HepG2 (cell line): ENCODE results near the gene SAPCD1. TPM values are rescaled to one million over a fixed set of nuclear protein-coding genes. Genes with fewer than 3 reads are reported as not detected.

Source experiments
- ATM ChIP-seq: fragments of 450-650 bp; IDR thresholded peaks from 2 replicates; pipeline ENCODE4 v1.7.1; 2017; ENCODE audit warnings: mild to moderate bottlenecking, borderline replicate concordance
- ETV6 ChIP-seq: sonication (generic); formaldehyde crosslinking; conservative IDR thresholded peaks from 2 replicates; pipeline ENCODE4 v1.4.0; 2020; ENCODE audit warnings: missing genetic modification reagents
- GFI1 ChIP-seq: sonication (generic); formaldehyde crosslinking; IDR thresholded peaks from 2 replicates; pipeline ENCODE4 v1.5.0; 2020; ENCODE audit warnings: missing genetic modification reagents, mild to moderate bottlenecking, borderline replicate concordance
- JDP2 ChIP-seq: sonication (generic); formaldehyde crosslinking; IDR thresholded peaks from 2 replicates; pipeline ENCODE4 v1.8.1; 2022; ENCODE audit warnings: missing genetic modification reagents, borderline replicate concordance
- LRRFIP1 ChIP-seq: sonication (generic); formaldehyde crosslinking; conservative IDR thresholded peaks from 2 replicates; pipeline ENCODE4 v1.4.0; 2020; ENCODE audit warnings: missing genetic modification reagents
- NFE2 ChIP-seq: sonication (generic); formaldehyde crosslinking; IDR thresholded peaks from 2 replicates; pipeline ENCODE4 v1.4.0; 2020; ENCODE audit warnings: missing genetic modification reagents
- NFRKB ChIP-seq: fragments of 450-650 bp; IDR thresholded peaks from 2 replicates; pipeline ENCODE4 v1.6.1; 2017
- NONO ChIP-seq, 2 experiments: fragments of 450-650 bp in 1 of 2; sonication (generic) in 1 of 2; formaldehyde crosslinking in 1 of 2; IDR thresholded peaks in 1 of 2; conservative IDR thresholded peaks in 1 of 2; 2 replicates each; pipeline versions ENCODE4 v1.6.1 to v1.8.0; 2017 to 2022; ENCODE audit warnings: mild to moderate bottlenecking in 1 of 2, missing genetic modification reagents in 1 of 2, moderate library complexity in 1 of 2
- PCBP1 ChIP-seq: fragments of 200-400 bp; formaldehyde crosslinking; IDR thresholded peaks from 2 replicates; pipeline ENCODE4 v1.6.1; 2017; ENCODE audit warnings: mild to moderate bottlenecking, low read depth, low read length, borderline replicate concordance
- RBFOX2 ChIP-seq: fragments of 200-400 bp; formaldehyde crosslinking; IDR thresholded peaks from 2 replicates; pipeline ENCODE4 v1.6.1; 2017; ENCODE audit warnings: low read depth, mild to moderate bottlenecking, low read length
- SUZ12 ChIP-seq: fragments of 150-350 bp; IDR thresholded peaks from 2 replicates; pipeline ENCODE4 v1.6.1; 2014; ENCODE audit warnings: low read depth, low read length
- ZBTB25 ChIP-seq: IDR thresholded peaks from 2 replicates; pipeline ENCODE4 v1.6.1; 2018; ENCODE audit warnings: missing genetic modification reagents
- ZBTB38 ChIP-seq: sonication (generic); formaldehyde crosslinking; IDR thresholded peaks from 2 replicates; pipeline ENCODE4 v1.5.1; 2020; ENCODE audit warnings: mild to moderate bottlenecking, missing genetic modification reagents
- ZMYM2 ChIP-seq: sonication (generic); formaldehyde crosslinking; IDR thresholded peaks from 2 replicates; pipeline ENCODE4 v1.8.0; 2022; ENCODE audit warnings: mild to moderate bottlenecking, missing genetic modification reagents
- ZNF280D ChIP-seq: sonication (generic); formaldehyde crosslinking; IDR thresholded peaks from 2 replicates; pipeline ENCODE4 v1.5.1; 2020; ENCODE audit warnings: mild to moderate bottlenecking, missing genetic modification reagents
- ZNF33B ChIP-seq: sonication (generic); formaldehyde crosslinking; IDR thresholded peaks from 2 replicates; pipeline ENCODE4 v1.5.1; 2020; ENCODE audit warnings: mild to moderate bottlenecking, missing genetic modification reagents
- ZNF34 ChIP-seq: sonication (generic); formaldehyde crosslinking; IDR thresholded peaks from 2 replicates; pipeline ENCODE4 v1.4.0; 2020; ENCODE audit warnings: mild to moderate bottlenecking, missing genetic modification reagents, borderline replicate concordance
- ZNF343 ChIP-seq: sonication (generic); formaldehyde crosslinking; IDR thresholded peaks from 2 replicates; pipeline ENCODE4 v1.4.0; 2020; ENCODE audit warnings: mild to moderate bottlenecking, missing genetic modification reagents
- ZNF414 ChIP-seq: sonication (generic); formaldehyde crosslinking; IDR thresholded peaks from 2 replicates; pipeline ENCODE4 v1.5.0; 2020; ENCODE audit warnings: missing genetic modification reagents
- ZNF484 ChIP-seq: sonication (generic); formaldehyde crosslinking; IDR thresholded peaks from 2 replicates; pipeline ENCODE4 v1.5.1; 2020; ENCODE audit warnings: mild to moderate bottlenecking, low read depth, missing genetic modification reagents, borderline replicate concordance
- ZNF605 ChIP-seq: sonication (generic); formaldehyde crosslinking; IDR thresholded peaks from 2 replicates; pipeline ENCODE4 v1.8.0; 2022; ENCODE audit warnings: mild to moderate bottlenecking, missing genetic modification reagents
- ZNF674 ChIP-seq: sonication (generic); formaldehyde crosslinking; IDR thresholded peaks from 2 replicates; pipeline ENCODE4 v1.5.0; 2020; ENCODE audit warnings: low read depth, mild to moderate bottlenecking, missing genetic modification reagents
- ZNF816 ChIP-seq: sonication (generic); formaldehyde crosslinking; IDR thresholded peaks from 2 replicates; pipeline ENCODE4 v1.8.0; 2022; ENCODE audit warnings: missing genetic modification reagents, mild to moderate bottlenecking, borderline replicate concordance
- polyA plus RNA-seq, 8 experiments: library from polyadenylated mRNA; depleted of rRNA in 3 of 8; stranded (reverse) in 7 of 8; unstranded in 1 of 8; fragments of >200 nt; fragmentation: Illumina TruSeq in 4 of 8; extraction: Trizol in 4 of 8; gene quantifications; 2 replicates each; pipeline versions ENCODE4 v1.2.1 to v1.2.3, GENCODE V29; 2011 to 2016; ENCODE audit warnings: low read depth in 4 of 8, missing spikeins in 1 of 8, mixed read lengths in 1 of 8; ENCODE audit not compliant: insufficient read depth in 1 of 8
- total RNA-seq, 5 experiments: library from RNA; depleted of rRNA; stranded (reverse); fragments of >200 nt; fragmentation: Illumina TruSeq; extraction: Trizol; gene quantifications; 2 replicates each; pipeline ENCODE4 v1.2.3, GENCODE V29; 2016; ENCODE audit warnings: low read depth in 1 of 5

The SAPCD1 gene
- total and polyA plus RNA-seq, 2 of the 13 experiments (the other 11 are each of a cell fraction or from before 2014, with no cell fraction given): 2.5 to 3.9 TPM

- TF ChIP-seq ZNF34 (CRISPR knock-in tag): peak; percentile 94; the same call in 1 of the 2 replicates
- TF ChIP-seq NFE2 (CRISPR knock-in tag): no peak
- TF ChIP-seq ZNF414 (CRISPR knock-in tag): peak; percentile 93
- no peak; the same call in 1 of the 2 replicates for TF ChIP-seq ETV6 (CRISPR knock-in tag)
- no peak for TF ChIP-seq JDP2 (CRISPR knock-in tag)
- TF ChIP-seq ZNF674: 0 out of 2 replicates have a peak, but pooled peaks have one; percentile 88
- peak; percentile 87; the same call in 1 of the 2 replicates for TF ChIP-seq ZNF816 (CRISPR knock-in tag)
- TF ChIP-seq RBFOX2: peak; percentile 77
- TF ChIP-seq ZBTB25: peak; percentile 64; the same call in 1 of the 2 replicates
- TF ChIP-seq ZBTB38 (CRISPR knock-in tag): peak; percentile 90
- TF ChIP-seq ZNF343: peak; percentile 70; the same call in 1 of the 2 replicates
- no peak for TF ChIP-seq NONO (IDR thresholded peaks at IDR 0.05)
- TF ChIP-seq NONO (CRISPR knock-in tag; conservative IDR thresholded peaks at IDR 0.05): peak; percentile 94
- TF ChIP-seq ZNF280D (CRISPR knock-in tag): peak; percentile 45
- TF ChIP-seq ZMYM2 (CRISPR knock-in tag): peak; percentile 93
- no peak for TF ChIP-seq LRRFIP1 (CRISPR knock-in tag)
- TF ChIP-seq ATM: no peak
- TF ChIP-seq ZNF484 (CRISPR knock-in tag): no peak
- no peak for TF ChIP-seq ZNF605 (CRISPR knock-in tag)
- no peak for TF ChIP-seq SUZ12
- no peak; the same call in 1 of the 2 replicates for TF ChIP-seq ZNF33B (CRISPR knock-in tag)
- 0 out of 2 replicates have a peak, but pooled peaks have one; percentile 46 for TF ChIP-seq GFI1 (CRISPR knock-in tag)
- no peak for TF ChIP-seq PCBP1
- no peak for TF ChIP-seq NFRKB
Measured at GRCh38 chr6:31795616-31796298, 33.3 kb downstream of the SAPCD1 start, which contains the start of gene VARS1 (continued).
